K562 (cell line): Measurements from ENCODE around the gene C21orf58. TPM values are rescaled to one million over a fixed set of nuclear protein-coding genes. Genes with fewer than 3 reads are reported as not detected.

ENCODE experiments used
- ARHGAP35 ChIP-seq: fragments of 450-650 bp; IDR thresholded peaks from 2 replicates; pipeline ENCODE4 v1.6.1; 2018; ENCODE audit not compliant: partially characterized antibody
- ARID2 ChIP-seq: fragments of 450-650 bp; IDR thresholded peaks from 2 replicates; pipeline ENCODE4 v1.6.1; 2017; ENCODE audit warnings: antibody characterized with exemption, mild to moderate bottlenecking
- ARNT ChIP-seq, 2 experiments: fragments of 450-650 bp; IDR thresholded peaks; 2 replicates each; pipeline ENCODE4 v1.6.1; 2016; ENCODE audit warnings: mild to moderate bottlenecking in 1 of 2
- ATF7 ChIP-seq: fragments of 450-650 bp; IDR thresholded peaks from 2 replicates; pipeline ENCODE4 v1.7.1; 2014; ENCODE audit warnings: mild to moderate bottlenecking, moderate library complexity
- CREB3L1 ChIP-seq: fragments of 450-650 bp; IDR thresholded peaks from 2 replicates; pipeline ENCODE4 v1.6.1; 2014; ENCODE audit warnings: low read depth, mild to moderate bottlenecking, moderate library complexity, borderline replicate concordance
- DLX4 ChIP-seq: fragments of 250-450 bp; sonication (Bioruptor Pico); IDR thresholded peaks from 2 replicates; pipeline ENCODE4 v1.6.1; 2021; ENCODE audit warnings: mild to moderate bottlenecking
- FOXK2 ChIP-seq, 2 experiments: fragments of 450-650 bp; IDR thresholded peaks in 1 of 2; conservative IDR thresholded peaks in 1 of 2; 2 replicates each; pipeline ENCODE4 v1.6.1; 2016; ENCODE audit warnings: low read depth in 2 of 2, mild to moderate bottlenecking in 1 of 2
- HMBOX1 ChIP-seq: sonication (generic); IDR thresholded peaks from 2 replicates; pipeline ENCODE4 v1.6.1; 2016
- ILF3 ChIP-seq: fragments of 450-650 bp; IDR thresholded peaks from 2 replicates; pipeline ENCODE4 v1.6.1; 2018; ENCODE audit warnings: antibody characterized with exemption, mild to moderate bottlenecking, moderate library complexity, borderline replicate concordance
- MAX ChIP-seq: sonication (generic); formaldehyde crosslinking; IDR thresholded peaks from 2 replicates; pipeline ENCODE4 v1.9.0; 2022; ENCODE audit warnings: mild to moderate bottlenecking, missing genetic modification reagents
- MNT ChIP-seq, 2 experiments: fragments of 450-650 bp; conservative IDR thresholded peaks; 2 replicates each; pipeline ENCODE4 v1.6.1; 2017; ENCODE audit warnings: mild to moderate bottlenecking in 2 of 2, moderate library complexity in 2 of 2
- NEUROD1 ChIP-seq: fragments of 150-350 bp; IDR thresholded peaks from 2 replicates; pipeline ENCODE4 v1.6.1; 2014; ENCODE audit warnings: borderline replicate concordance, low read length, low read depth; ENCODE audit not compliant: partially characterized antibody
- POLR2B ChIP-seq: fragments of 450-650 bp; IDR thresholded peaks from 2 replicates; pipeline ENCODE4 v1.6.1; 2018; ENCODE audit warnings: low read depth; ENCODE audit not compliant: partially characterized antibody
- RFX1 ChIP-seq: fragments of 450-650 bp; IDR thresholded peaks from 2 replicates; pipeline ENCODE4 v1.6.1; 2016; ENCODE audit warnings: mild to moderate bottlenecking, moderate library complexity
- SRF ChIP-seq, 2 experiments: fragments of 250-450, 450-650 bp in 1 of 2; sonication (Bioruptor Pico) in 1 of 2; sonication (generic) in 1 of 2; formaldehyde crosslinking; IDR thresholded peaks; 2 replicates each; pipeline versions ENCODE4 v1.5.0 to v1.5.1; 2020 to 2022; ENCODE audit warnings: mild to moderate bottlenecking in 1 of 2, missing genetic modification reagents in 1 of 2
- TFAP4 ChIP-seq: sonication (generic); formaldehyde crosslinking; IDR thresholded peaks from 2 replicates; pipeline ENCODE4 v1.8.0; 2022; ENCODE audit warnings: missing genetic modification reagents, mild to moderate bottlenecking, moderate library complexity, borderline replicate concordance
- TFE3 ChIP-seq: fragments of 450-650 bp; formaldehyde crosslinking; IDR thresholded peaks from 2 replicates; pipeline ENCODE4 v1.4.0; 2020; ENCODE audit warnings: mild to moderate bottlenecking, mixed read lengths
- TOE1 ChIP-seq, 2 experiments: fragments of 450-650 bp in 1 of 2; sonication (generic) in 1 of 2; formaldehyde crosslinking in 1 of 2; IDR thresholded peaks; 2 replicates each; pipeline versions ENCODE4 v1.7.1 to v1.8.0; 2016 to 2022; ENCODE audit warnings: borderline replicate concordance in 2 of 2, mild to moderate bottlenecking in 2 of 2, antibody characterized with exemption in 1 of 2, inconsistent platforms in 1 of 2, low read depth in 1 of 2, missing genetic modification reagents in 1 of 2, moderate library complexity in 1 of 2
- ZBTB17 ChIP-seq: fragments of 450-650 bp; formaldehyde crosslinking; IDR thresholded peaks from 2 replicates; pipeline ENCODE4 v1.4.0; 2020; ENCODE audit warnings: mild to moderate bottlenecking
- polyA plus RNA-seq, 8 experiments: library from polyadenylated mRNA; depleted of rRNA in 4 of 8; stranded (reverse) in 5 of 8; unstranded in 3 of 8; fragments of >200 nt; fragmentation: Nextera tagmentation in 2 of 8; fragmentation: Illumina TruSeq in 1 of 8; extraction: Ambion mirVana in 2 of 8; extraction: Trizol in 1 of 8; gene quantifications; 2 replicates each; pipeline versions ENCODE4 v1.2.1 to v1.2.3, GENCODE V29; 2011 to 2014; ENCODE audit warnings: inconsistent platforms in 1 of 8, missing spikeins in 1 of 8
- total RNA-seq, 7 experiments: library from RNA; depleted of rRNA in 6 of 7; stranded (reverse); fragments of >200 nt in 6 of 7; fragmentation: Illumina TruSeq in 2 of 7; extraction: Trizol in 2 of 7; gene quantifications; 2 replicates each; pipeline versions ENCODE4 v1.2.1 to v1.2.3, GENCODE V29; 2011 to 2021; ENCODE audit warnings: low replicate concordance in 1 of 7

C21orf58 gene
- total and polyA plus RNA-seq, 9 of the 15 experiments (the other 6 are each of a cell fraction or from before 2014, with no cell fraction given) = 1.2 to 30.5 (median 12.4) TPM

- TF ChIP-seq TFAP4 (peak; percentile 43; the same call in 1 of the 2 replicates), MAX (CRISPR knock-in tag) (peak; percentile 78), FOXK2 (conservative IDR thresholded peaks at IDR 0.05 in 1 of 2, IDR thresholded peaks at IDR 0.05 in 1 of 2; ENCODE audit: low read depth in 2 of 2) (peak in 1 of 2 experiments; percentile 31; a peak in 2 of 4 replicates), DLX4 (no peak), ATF7 (peak; percentile 38; the same call in 1 of the 2 replicates), RFX1 (no peak), HMBOX1 (peak; percentile 74), TOE1 (IDR thresholded peaks at IDR 0.05; ENCODE audit: borderline replicate concordance) (peak; percentile 62; the same call in 1 of the 2 replicates), TOE1 (CRISPR knock-in tag; IDR thresholded peaks at IDR 0.05; ENCODE audit: borderline replicate concordance, low read depth) (no peak), NEUROD1 (peak; percentile 38), ZBTB17 (CRISPR knock-in tag) (0 out of 2 replicates have a peak, but pooled peaks have one; percentile 43), ARNT (IDR thresholded peaks at IDR 0.05) (0 out of 4 replicates have a peak, but pooled peaks of 1 of the 2 experiments have one; percentile 21), CREB3L1 (peak; percentile 84; the same call in 1 of the 2 replicates), ARID2 (no peak), ARHGAP35 (peak; percentile 72), MNT (conservative IDR thresholded peaks at IDR 0.05) (peak; percentile 42 to 54; a peak in 2 of 4 replicates), ILF3 (no peak), TFE3 (peak; percentile 9; the same call in 1 of the 2 replicates), POLR2B (peak; percentile 34), SRF (CRISPR knock-in tag; IDR thresholded peaks at IDR 0.05) (no peak)
Measured at GRCh38 chr21:46253610-46254124, 70.0 kb downstream of the C21orf58 start (continued).
